T-helper 1 cell treated with Interleukin-12 subunit alpha and Interleukin-12 subunit beta and Interleukin-4 antibody, amounts not matched to agents 30 ng/mL and 1 ng/mL, for 36 hours (primary cell): ENCODE results near the gene PPP4R3A. TPM values are rescaled to one million over a fixed set of nuclear protein-coding genes. Genes with fewer than 3 reads are reported as not detected.

Experiments
- intact Hi-C: fragments of 100-400 bp; cut with micrococcal nuclease; formaldehyde crosslinking; loops from one replicate; pipeline ENCODE4 v1.15.1; 2024
- total RNA-seq: library from RNA; stranded (reverse); gene quantifications from 2 replicates; pipeline ENCODE4 v1.2.3, GENCODE V29; 2022

PPP4R3A gene
- total RNA-seq, 1 donor from 2014 or later = 137 TPM

- intact Hi-C loops = loop anchor here (5.0 to 10.0 kb wide), 3 partner anchors 89 to 1699 kb away; partner anchors contain the start of genes CCDC88C, EFCAB11, GON7 and TDP1
These were observed 3.9 kb downstream of the PPP4R3A start for GRCh38 chr14:91506226-91506625.

- intact Hi-C loops = loop anchor here (10.0 kb wide), 2 partner anchors 1548 to 1702 kb away; partner anchors contain the start of genes EFCAB11, GON7, TDP1 and UBR7
These were observed 7.1 kb downstream of the PPP4R3A start for GRCh38 chr14:91503000-91503504.

GRCh38 chr14:91501951-91502930, 7.9 kb downstream of the PPP4R3A start:
- intact Hi-C loops = loop anchor here (10.0 kb wide), 2 partner anchors 1547 to 1703 kb away; partner anchors contain the start of genes EFCAB11, GON7, TDP1 and UBR7

GRCh38 chr14:91501348-91501747, 8.8 kb downstream of the PPP4R3A start:
- intact Hi-C loops = loop anchor here (10.0 kb wide), 2 partner anchors 1547 to 1703 kb away; partner anchors contain the start of genes EFCAB11, GON7, TDP1 and UBR7

- intact Hi-C loops = no loop called here
These were observed 13.3 kb downstream of the PPP4R3A start for GRCh38 chr14:91496790-91497189.

- intact Hi-C loops = loop anchor here (1.0 kb wide), 1 partner anchor 16 kb away; the partner anchor contains the start of gene PPP4R3A
These were observed 15.6 kb downstream of the PPP4R3A start for GRCh38 chr14:91494392-91495065.

GRCh38 chr14:91493169-91493568, 16.9 kb downstream of the PPP4R3A start:
- intact Hi-C loops = no loop called here

GRCh38 chr14:91484744-91485143, 25.4 kb downstream of the PPP4R3A start:
- intact Hi-C loops = loop anchor here (1.0 kb wide), 1 partner anchor 427 kb away; no protein-coding TSS in a partner anchor

- intact Hi-C loops = loop anchor here (1.0 kb wide), 1 partner anchor 427 kb away; no protein-coding TSS in a partner anchor
These were observed 25.9 kb downstream of the PPP4R3A start for GRCh38 chr14:91484186-91484585.

GRCh38 chr14:91482263-91483013, 27.7 kb downstream of the PPP4R3A start:
- intact Hi-C loops = no loop called here

GRCh38 chr14:91477388-91477787, 32.7 kb downstream of the PPP4R3A start:
- intact Hi-C loops = loop anchor here (10.0 kb wide), 1 partner anchor 317 kb away; no protein-coding TSS in a partner anchor

GRCh38 chr14:91473046-91473445, 37.1 kb downstream of the PPP4R3A start:
- intact Hi-C loops = loop anchor here (10.0 kb wide), 1 partner anchor 322 kb away; no protein-coding TSS in a partner anchor

GRCh38 chr14:91470216-91470615, 39.9 kb downstream of the PPP4R3A start:
- intact Hi-C loops = loop anchor here (10.0 kb wide), 1 partner anchor 325 kb away; no protein-coding TSS in a partner anchor

- intact Hi-C loops = no loop called here
These were observed 43.9 kb downstream of the PPP4R3A start for GRCh38 chr14:91466192-91466591.

GRCh38 chr14:91464615-91465205, 45.4 kb downstream of the PPP4R3A start:
- intact Hi-C loops = no loop called here

- intact Hi-C loops = no loop called here
These were observed 51.5 kb downstream of the PPP4R3A start for GRCh38 chr14:91458612-91459011.

- intact Hi-C loops = no loop called here
These were observed 53.8 kb downstream of the PPP4R3A start for GRCh38 chr14:91456283-91456682.

GRCh38 chr14:91454580-91454979, 55.5 kb downstream of the PPP4R3A start:
- intact Hi-C loops = no loop called here

- intact Hi-C loops = no loop called here
These were observed 56.0 kb downstream of the PPP4R3A start for GRCh38 chr14:91454155-91454554.

GRCh38 chr14:91453744-91454143, 56.4 kb downstream of the PPP4R3A start:
- intact Hi-C loops = no loop called here
